Non-pigmented ciliary epithelial cell (primary cell): ENCODE measurements around the gene B3GALT5.
"Not testable (repeated sequence)": the region's sequence is repeated elsewhere in the genome, so short reads cannot be mapped to it uniquely, and the experiment has no call there.

Experiments used
- DNase-seq: peaks from one replicate; pipeline ENCODE4 v3.0.0-alpha.2; 2010; ENCODE audit warnings: low read depth

Gene B3GALT5, protein sequence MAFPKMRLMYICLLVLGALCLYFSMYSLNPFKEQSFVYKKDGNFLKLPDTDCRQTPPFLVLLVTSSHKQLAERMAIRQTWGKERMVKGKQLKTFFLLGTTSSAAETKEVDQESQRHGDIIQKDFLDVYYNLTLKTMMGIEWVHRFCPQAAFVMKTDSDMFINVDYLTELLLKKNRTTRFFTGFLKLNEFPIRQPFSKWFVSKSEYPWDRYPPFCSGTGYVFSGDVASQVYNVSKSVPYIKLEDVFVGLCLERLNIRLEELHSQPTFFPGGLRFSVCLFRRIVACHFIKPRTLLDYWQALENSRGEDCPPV

DNA sequence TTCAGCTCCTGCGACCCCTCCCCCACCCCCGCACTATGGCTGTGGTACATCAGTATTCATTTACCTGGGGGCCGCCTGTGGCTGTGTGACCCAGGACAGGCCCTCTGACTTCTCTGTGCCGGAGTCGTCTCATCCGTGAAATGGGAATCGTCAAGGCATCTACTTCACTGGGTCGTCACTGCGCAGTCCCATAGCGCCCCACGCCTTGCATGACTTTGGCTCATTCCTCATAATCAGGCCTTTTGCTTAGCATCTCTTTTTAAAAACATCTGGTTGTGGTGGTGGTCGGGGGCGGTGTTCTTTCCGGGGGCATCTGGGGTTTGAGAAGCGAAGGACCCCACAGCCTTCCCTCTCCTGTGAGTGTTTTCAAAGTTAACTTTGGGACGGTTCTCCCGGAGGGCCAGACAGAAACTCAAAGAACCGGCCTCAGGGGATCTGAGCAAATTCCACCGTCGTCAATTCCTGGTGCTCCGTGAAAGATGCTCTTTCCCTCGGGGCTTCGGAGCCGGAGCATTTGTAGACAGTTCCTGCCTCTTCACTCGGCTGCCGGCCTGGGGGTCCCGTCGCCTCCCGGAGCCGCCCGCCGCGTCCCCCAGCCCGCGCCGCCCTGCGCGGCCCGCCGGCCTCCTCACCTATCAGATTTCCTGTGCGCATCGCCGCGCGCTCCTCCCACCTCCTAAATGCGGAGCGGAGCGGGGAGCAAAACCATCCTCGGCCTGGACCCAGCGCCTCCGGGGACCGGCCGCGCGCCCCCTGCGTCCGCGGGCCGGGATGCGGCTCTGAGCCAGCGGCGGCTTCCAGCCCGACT lies at the start of gene B3GALT5:
TSS of gene B3GALT5 (plus strand) at position 708 of the 808 bp plus-strand sequence. CDS start 47,620 bp downstream, outside the sequence.
- no peak for DNase-seq

- no peak for DNase-seq
Measured at GRCh38 chr21:39564200-39564599, 48.5 kb upstream of the B3GALT5 start.

- no peak for DNase-seq
Measured at GRCh38 chr21:39567180-39567972, 45.4 kb upstream of the B3GALT5 start.

GRCh38 chr21:39568361-39568760 lies 44.4 kb upstream of the B3GALT5 start:
- DNase-seq: no peak

DNA sequence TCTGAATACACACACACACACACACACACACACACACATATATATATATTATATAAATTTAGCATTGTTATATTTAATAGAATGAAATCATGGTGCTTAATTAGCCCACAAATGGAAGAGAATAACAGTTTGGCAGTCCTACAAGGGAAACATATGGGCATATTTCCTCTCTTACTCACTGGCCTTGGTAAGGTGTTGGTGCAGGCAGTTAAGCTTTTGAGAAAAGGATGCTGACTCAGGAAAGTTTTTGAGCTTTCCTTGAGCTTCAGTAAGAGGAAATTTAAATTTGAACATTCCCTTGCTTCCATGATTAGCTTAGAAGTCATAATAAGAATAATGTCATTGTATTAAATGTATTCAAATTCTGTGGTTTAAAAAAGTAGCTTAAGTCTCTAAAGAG lies 37.0 kb upstream of the B3GALT5 start:
- peak; percentile 11 for DNase-seq

DNA sequence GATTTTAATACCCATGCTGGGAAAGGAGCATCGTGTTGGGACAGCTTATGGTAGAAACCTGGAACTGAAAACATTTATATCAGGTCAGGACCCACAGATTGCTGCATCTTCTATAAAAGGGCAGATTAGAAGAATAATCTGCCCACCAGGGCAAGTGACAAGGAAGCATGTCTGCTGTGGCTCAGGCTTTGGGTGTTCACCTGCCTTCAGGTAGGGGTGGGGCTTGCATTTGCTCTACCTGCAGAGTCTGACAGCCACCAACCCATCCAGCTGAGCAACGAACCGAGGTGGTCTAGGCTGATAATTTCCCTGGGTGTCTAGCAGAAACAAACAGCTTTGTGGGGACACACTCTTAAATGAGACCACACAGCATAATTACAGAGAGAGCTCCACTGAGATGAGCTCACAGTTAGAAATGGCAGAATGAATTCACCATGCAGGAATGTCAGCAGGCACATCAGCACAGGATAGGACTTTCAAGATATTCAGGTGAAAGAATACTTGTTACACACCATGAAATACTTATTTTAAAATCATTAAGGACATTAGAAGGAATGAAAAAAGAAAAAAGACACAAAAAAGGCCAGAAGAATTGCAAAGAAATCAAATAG lies 36.1 kb upstream of the B3GALT5 start:
- no peak for DNase-seq

- DNase-seq: no peak
Measured at GRCh38 chr21:39579734-39580332, 32.9 kb upstream of the B3GALT5 start.

DNA sequence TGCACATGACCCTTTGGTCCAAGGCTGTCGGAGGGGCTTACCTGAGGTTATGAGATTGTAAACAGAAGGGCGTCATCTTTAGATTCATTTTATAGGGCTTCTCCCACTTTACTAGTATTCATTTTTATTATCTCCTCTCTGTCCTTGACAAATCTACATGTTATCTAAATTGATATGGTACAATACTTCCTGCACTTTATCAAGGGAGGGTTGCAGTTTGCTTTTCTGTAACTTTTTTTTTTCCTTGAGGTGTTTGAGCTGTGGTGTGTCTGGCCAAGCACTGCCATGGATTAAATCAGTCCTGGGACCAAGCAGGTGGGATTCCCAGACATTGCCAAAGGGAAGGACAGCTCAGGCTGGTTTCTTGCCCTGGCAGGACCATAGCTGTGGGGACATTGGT lies 32.0 kb upstream of the B3GALT5 start:
- DNase-seq: no peak

- no peak for DNase-seq
Measured at GRCh38 chr21:39581414-39581813, 31.3 kb upstream of the B3GALT5 start.

- DNase-seq: no peak
Measured at GRCh38 chr21:39582749-39583148, 30.0 kb upstream of the B3GALT5 start.

- DNase-seq: not testable (repeated sequence)
Measured at GRCh38 chr21:39583586-39583985, 29.2 kb upstream of the B3GALT5 start.

DNA sequence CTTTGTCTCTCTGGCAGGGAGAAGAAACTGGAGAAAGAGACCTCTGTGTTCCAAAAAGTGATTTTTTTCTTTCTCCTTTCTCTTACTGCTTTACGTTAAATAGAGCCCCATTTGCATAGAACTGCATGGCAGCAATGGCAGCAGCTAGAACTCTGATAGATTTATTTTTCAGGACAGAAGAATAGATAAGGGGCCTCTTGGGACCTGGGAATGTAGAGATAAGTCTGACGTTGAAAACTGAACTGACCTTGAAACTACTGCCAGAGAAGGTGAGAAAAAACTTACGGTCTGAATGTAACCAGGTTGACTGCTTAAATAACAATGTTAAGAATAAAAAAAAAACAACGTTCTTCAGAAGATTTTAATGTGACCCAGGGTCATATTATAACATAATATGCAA lies 25.4 kb upstream of the B3GALT5 start:
- no peak for DNase-seq

DNA sequence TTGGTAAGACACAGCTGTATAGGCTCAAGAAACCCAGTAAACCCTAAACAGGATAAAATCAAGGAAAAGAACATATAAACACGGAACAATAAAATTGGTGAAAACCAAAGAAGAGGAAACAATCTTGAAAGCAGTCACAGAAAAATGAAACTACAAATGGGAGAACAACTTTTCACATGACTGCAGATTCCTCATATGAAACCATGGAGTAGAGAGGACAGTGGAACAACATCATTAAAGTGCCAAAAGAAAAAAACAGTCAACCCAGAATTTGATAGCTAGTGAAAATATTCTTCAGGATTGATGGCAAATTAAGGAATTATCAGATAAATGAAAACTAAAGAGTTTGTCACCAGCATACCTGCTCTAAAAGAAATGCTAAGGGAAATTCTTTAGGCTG lies 23.9 kb upstream of the B3GALT5 start:
- no peak for DNase-seq

DNA sequence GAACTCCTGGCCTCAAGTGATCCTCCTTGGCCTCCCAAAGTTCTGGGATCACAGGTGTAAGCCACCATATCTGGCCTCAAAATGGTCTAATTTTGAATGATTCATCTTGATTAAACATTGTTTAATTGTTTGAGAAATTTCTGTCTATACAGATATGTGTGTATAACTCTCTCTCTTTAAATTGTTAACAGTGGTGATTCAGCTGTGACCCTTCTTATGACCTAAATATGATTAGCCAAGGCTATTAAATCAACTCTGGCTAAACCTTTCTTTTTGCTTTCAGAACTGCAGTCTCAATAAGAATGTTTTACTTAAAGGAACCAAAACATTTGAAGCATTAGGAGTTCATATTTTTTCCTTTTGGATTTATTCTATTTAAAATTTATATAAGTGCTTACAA lies 19.2 kb upstream of the B3GALT5 start:
- DNase-seq: no peak

- DNase-seq: no peak
Measured at GRCh38 chr21:39595465-39595864, 17.3 kb upstream of the B3GALT5 start.

DNA sequence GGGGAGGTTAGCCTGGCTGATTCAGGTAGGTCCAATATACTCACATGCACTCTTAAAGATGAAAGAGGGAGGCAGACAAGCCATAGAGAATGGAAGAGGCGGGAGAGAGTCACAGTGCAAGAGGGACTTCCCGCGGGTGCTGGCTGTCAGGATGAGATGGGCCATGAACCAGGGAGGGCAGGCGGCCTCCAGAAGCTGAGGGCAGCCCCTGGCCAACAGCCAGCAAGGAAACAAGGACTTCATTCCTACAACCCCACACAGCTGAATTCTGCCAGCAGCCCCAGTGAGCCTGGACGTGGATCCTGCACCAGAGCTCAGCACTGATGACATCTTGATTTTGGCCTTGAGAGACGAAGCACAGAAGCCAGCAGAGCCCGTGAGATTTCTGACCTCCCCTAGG lies 15.1 kb upstream of the B3GALT5 start:
- no peak for DNase-seq

GRCh38 chr21:39599191-39599970 lies 13.4 kb upstream of the B3GALT5 start:
- no peak for DNase-seq

- no peak for DNase-seq
Measured at GRCh38 chr21:39601187-39601928, 11.4 kb upstream of the B3GALT5 start.

DNA sequence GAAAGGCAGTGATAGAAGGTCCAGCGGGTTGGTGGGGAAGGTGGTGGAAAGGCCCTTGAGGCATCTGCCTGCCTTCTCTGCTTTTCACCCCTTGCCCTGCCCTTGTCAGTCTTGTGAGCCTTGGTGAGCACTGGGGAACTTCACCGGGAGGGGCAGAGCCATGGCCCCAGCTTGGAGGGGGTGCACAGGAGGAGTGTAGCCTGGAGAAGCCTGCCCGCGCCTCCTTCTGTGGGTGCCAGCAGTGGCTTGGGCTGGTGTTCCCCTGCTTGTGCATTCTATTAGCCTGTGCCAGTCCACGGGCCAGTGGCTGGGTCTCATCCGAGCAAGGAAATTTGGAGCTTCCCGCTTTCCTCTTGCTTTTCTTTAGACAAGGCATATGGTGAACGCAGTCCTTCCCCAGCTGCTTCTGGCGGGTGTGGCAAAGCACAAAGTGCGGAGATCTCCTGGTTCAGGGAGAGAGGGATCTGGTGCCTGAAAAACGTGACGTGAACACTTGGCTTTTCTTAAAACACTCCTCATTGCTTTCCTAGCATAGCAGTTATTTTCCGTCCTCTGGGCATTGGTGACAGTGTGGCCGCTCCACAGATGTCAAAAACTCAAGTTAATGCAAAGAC lies 10.6 kb upstream of the B3GALT5 start:
- no peak for DNase-seq

GRCh38 chr21:39602793-39603192 lies 9.9 kb upstream of the B3GALT5 start:
- no peak for DNase-seq
